Trophoblast cell (in vitro differentiated cells and primary cell): ENCODE measurements around the gene CXCL6.

Experiments used
- DNase-seq, 2 donors: peaks; one replicate each; pipeline ENCODE4 v3.0.0-alpha.2; 2016
- H2AFZ ChIP-seq: 2 replicates; pipeline ENCODE4 v1.6.1; 2013; ENCODE audit warnings: low read length, moderate library complexity, mild to moderate bottlenecking; ENCODE audit not compliant: insufficient read depth, poor library complexity
- H2AK5ac ChIP-seq: 2 replicates; pipeline ENCODE4 v1.6.1; 2013; ENCODE audit warnings: mild to moderate bottlenecking, low read length
- H2BK120ac ChIP-seq: 2 replicates; pipeline ENCODE4 v1.6.1; 2013; ENCODE audit warnings: low read length, mild to moderate bottlenecking, moderate library complexity; ENCODE audit not compliant: insufficient read depth, poor library complexity
- H2BK12ac ChIP-seq: 2 replicates; pipeline ENCODE4 v1.6.1; 2013; ENCODE audit warnings: mild to moderate bottlenecking, low read length, moderate library complexity
- H2BK5ac ChIP-seq: 2 replicates; pipeline ENCODE4 v1.6.1; 2013; ENCODE audit warnings: low read length, low read depth, moderate library complexity, mild to moderate bottlenecking; ENCODE audit not compliant: poor library complexity
- H3K14ac ChIP-seq: 2 replicates; pipeline ENCODE4 v1.6.1; 2013; ENCODE audit warnings: mild to moderate bottlenecking, low read length
- H3K18ac ChIP-seq: 2 replicates; pipeline ENCODE4 v1.6.1; 2013; ENCODE audit warnings: mild to moderate bottlenecking, low read length
- H3K23ac ChIP-seq: 2 replicates; pipeline ENCODE4 v1.6.1; 2013; ENCODE audit warnings: low read length
- H3K27ac ChIP-seq: 2 replicates; pipeline ENCODE4 v1.5.1; 2013; ENCODE audit warnings: low read depth, mild to moderate bottlenecking, inconsistent platforms, low read length, moderate library complexity
- H3K27me3 ChIP-seq: 2 replicates; pipeline ENCODE4 v1.6.1; 2013; ENCODE audit warnings: inconsistent platforms, mild to moderate bottlenecking, low read length, moderate library complexity; ENCODE audit not compliant: insufficient read depth
- H3K36me3 ChIP-seq, 2 experiments: 1 replicate in 1 of 2; 2 replicates in 1 of 2; pipeline ENCODE4 v1.6.1; 2013; ENCODE audit warnings: low read length in 2 of 2, mild to moderate bottlenecking in 2 of 2, moderate library complexity in 1 of 2; ENCODE audit not compliant: insufficient read depth in 2 of 2, control insufficient read depth in 1 of 2
- H3K4ac ChIP-seq: 2 replicates; pipeline ENCODE4 v1.6.1; 2013; ENCODE audit warnings: low read depth, mild to moderate bottlenecking, low read length, moderate library complexity
- H3K4me1 ChIP-seq, 2 experiments: 1 replicate in 1 of 2; 2 replicates in 1 of 2; pipeline ENCODE4 v1.6.1; 2013; ENCODE audit warnings: low read length in 2 of 2, mild to moderate bottlenecking in 2 of 2, moderate library complexity in 1 of 2; ENCODE audit not compliant: insufficient read depth in 2 of 2, control insufficient read depth in 1 of 2
- H3K4me2 ChIP-seq: 2 replicates; pipeline ENCODE4 v1.6.1; 2013; ENCODE audit warnings: inconsistent platforms, mild to moderate bottlenecking, low read length, moderate library complexity
- H3K4me3 ChIP-seq: 2 replicates; pipeline ENCODE4 v1.5.1; 2013; ENCODE audit warnings: mild to moderate bottlenecking, low read depth, low read length, inconsistent platforms
- H3K79me1 ChIP-seq: one replicate; pipeline ENCODE4 v1.6.1; 2013; ENCODE audit warnings: low read length
- H3K79me2 ChIP-seq: 2 replicates; pipeline ENCODE4 v1.6.1; 2013; ENCODE audit warnings: low read length, mild to moderate bottlenecking; ENCODE audit not compliant: control insufficient read depth, insufficient read depth, poor library complexity
- H3K9ac ChIP-seq: 2 replicates; pipeline ENCODE4 v1.6.1; 2013; ENCODE audit warnings: mild to moderate bottlenecking, low read length
- H3K9me3 ChIP-seq: 2 replicates; pipeline ENCODE4 v1.6.1; 2013; ENCODE audit warnings: low read depth, mild to moderate bottlenecking, control low read depth, inconsistent platforms, low read length; ENCODE audit not compliant: insufficient read depth
- H4K12ac ChIP-seq: 2 replicates; pipeline ENCODE4 v1.6.1; 2013; ENCODE audit warnings: low read depth, mild to moderate bottlenecking, low read length, moderate library complexity
- H4K8ac ChIP-seq: 2 replicates; pipeline ENCODE4 v1.6.1; 2013; ENCODE audit warnings: low read depth, mild to moderate bottlenecking, low read length, moderate library complexity
- H4K91ac ChIP-seq: one replicate; pipeline ENCODE4 v1.6.1; 2013; ENCODE audit warnings: low read depth, mild to moderate bottlenecking, low read length, moderate library complexity
- WGBS: extraction: QIAGEN DNeasy Blood & Tissue Kit; methylation state at CpG from one replicate; pipeline ENCODE4 v1.1.7; 2013; ENCODE audit warnings: missing lambda C conversion rate; ENCODE audit not compliant: insufficient read length, insufficient coverage; ENCODE audit errors: extremely low coverage; 5-methylcytosine and 5-hydroxymethylcytosine counted together

CXCL6 gene

DNA sequence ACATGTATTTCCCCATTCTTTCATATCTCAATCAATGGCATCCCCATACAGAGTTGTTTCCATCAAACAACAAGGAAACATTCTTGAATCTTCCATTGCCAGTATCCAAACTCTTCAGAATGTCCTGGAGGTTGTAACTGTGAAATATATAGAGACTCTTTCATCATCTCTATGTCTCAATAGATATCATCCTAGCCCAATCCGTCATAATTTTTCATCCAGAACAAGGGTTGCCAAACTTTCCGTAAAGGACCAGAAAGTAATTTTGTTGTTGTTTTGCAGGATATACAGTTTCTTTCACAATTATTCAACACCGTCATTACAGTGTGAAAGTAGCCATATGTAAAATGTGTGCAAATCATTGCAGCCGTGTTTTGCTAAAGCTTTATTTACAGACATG, 15.2 kb upstream of the CXCL6 start:
- no peaks in the 10 kb centered on the region for H3K36me3 ChIP-seq

DNA sequence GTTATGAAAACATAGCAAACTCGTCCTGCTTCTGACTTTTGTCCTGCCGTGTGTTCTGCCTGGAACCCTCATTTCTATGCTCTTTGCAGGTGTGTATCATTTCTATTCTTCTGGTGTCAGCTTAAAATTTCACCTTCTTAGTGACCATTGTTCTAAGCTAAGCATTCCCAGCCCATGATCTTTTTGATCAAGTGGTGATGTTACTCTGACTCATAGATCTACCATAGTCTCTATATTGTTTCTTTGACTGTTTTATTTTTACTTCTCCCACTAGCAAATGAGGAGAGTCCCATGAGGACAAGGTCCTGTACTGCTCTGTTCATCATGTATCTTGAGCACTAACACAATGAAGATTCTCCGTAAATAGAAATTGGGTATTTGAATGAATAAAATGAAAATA, 14.1 kb upstream of the CXCL6 start:
- H3K9me3 ChIP-seq: no peaks in the 10 kb centered on the region
- H3K14ac ChIP-seq: no peak overlapping the region
- H4K91ac ChIP-seq: no peak overlapping the region
- no peak overlapping the region for H3K18ac ChIP-seq
- WGBS: no CpG with 5 or more reads among the region's 3 CpGs
- H3K27ac ChIP-seq: no peak overlapping the region
- H3K36me3 ChIP-seq: no peaks in the 10 kb centered on the region
- DNase-seq: no peak
- no peak overlapping the region for H3K4me3 ChIP-seq
- H3K9ac ChIP-seq: no peak overlapping the region
- no peaks in the 10 kb centered on the region for H3K4me1 ChIP-seq
- H3K23ac ChIP-seq: no peak overlapping the region
- no peak overlapping the region for H3K4ac ChIP-seq
- H2AK5ac ChIP-seq: no peak overlapping the region
- no peak overlapping the region for H4K8ac ChIP-seq
- H3K27me3 ChIP-seq: no peaks in the 10 kb centered on the region
- H3K4me2 ChIP-seq: no peak overlapping the region
- no peak overlapping the region for H4K12ac ChIP-seq
- H2BK120ac ChIP-seq: no peak overlapping the region
- no peak overlapping the region for H2BK12ac ChIP-seq
- H2BK5ac ChIP-seq: no peak overlapping the region
- H2AFZ ChIP-seq: no peak overlapping the region
- H3K79me2 ChIP-seq: no peaks in the 10 kb centered on the region
- no peaks in the 10 kb centered on the region for H3K79me1 ChIP-seq

More for the DNA sequence above, 15.2 kb upstream of the CXCL6 start:
- no peak overlapping the region for H2AFZ ChIP-seq
- H3K9me3 ChIP-seq: no peaks in the 10 kb centered on the region
- H3K23ac ChIP-seq: no peak overlapping the region
- H3K14ac ChIP-seq: no peak overlapping the region
- no peaks in the 10 kb centered on the region for H3K79me1 ChIP-seq
- no peak for DNase-seq
- no peak overlapping the region for H4K91ac ChIP-seq
- H3K18ac ChIP-seq: no peak overlapping the region
- H3K4ac ChIP-seq: no peak overlapping the region
- H3K4me1 ChIP-seq: no peaks in the 10 kb centered on the region
- no peak overlapping the region for H4K8ac ChIP-seq
- no peak overlapping the region for H3K27ac ChIP-seq
- H3K4me2 ChIP-seq: no peak overlapping the region
- no peak overlapping the region for H3K4me3 ChIP-seq
- H3K9ac ChIP-seq: no peak overlapping the region
- no peak overlapping the region for H2BK120ac ChIP-seq
- H4K12ac ChIP-seq: no peak overlapping the region
- H2BK5ac ChIP-seq: no peak overlapping the region
- no peak overlapping the region for H2AK5ac ChIP-seq
- no peaks in the 10 kb centered on the region for H3K79me2 ChIP-seq
- no peak overlapping the region for H2BK12ac ChIP-seq
- H3K27me3 ChIP-seq: no peaks in the 10 kb centered on the region
- no CpG with 5 or more reads among the region's 4 CpGs for WGBS

DNA sequence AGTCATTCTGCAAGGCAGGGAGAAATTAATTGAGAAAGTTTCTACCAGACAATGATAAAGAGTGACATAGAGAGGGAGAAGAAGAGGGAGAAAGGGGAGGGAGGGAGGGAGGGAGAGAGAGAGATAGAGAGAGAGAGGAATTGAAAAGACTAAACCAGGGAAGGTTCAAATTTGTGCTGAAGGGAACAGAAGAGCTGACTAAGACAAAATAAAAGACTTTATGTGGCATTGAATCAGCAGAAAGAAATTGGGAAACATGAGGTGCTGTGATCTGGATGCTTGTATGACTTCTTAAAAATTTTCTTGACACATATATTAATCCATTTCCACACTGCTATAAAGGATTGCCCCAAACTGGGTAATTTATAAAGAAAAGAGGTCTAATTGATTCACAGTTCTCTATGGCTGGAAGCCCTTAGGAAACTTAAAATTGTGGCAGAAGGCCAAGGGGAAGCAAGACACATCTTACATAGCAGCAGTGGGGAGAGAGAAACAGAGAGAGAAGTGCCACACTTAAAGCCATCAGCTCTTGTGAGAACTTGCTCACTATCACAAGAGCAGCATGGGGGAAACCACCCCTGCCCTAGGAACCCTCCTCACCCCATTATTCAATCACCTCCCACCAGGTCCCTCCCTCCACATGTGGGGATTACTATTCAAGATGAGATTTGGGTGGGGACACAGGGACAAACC, 13.5 kb upstream of the CXCL6 start:
- Histone ChIP-seq H3K23ac (no peak overlapping the region), H2AFZ (no peak overlapping the region), H2BK12ac (no peak overlapping the region), H3K4me2 (no peak overlapping the region), H3K9me3 (no peaks in the 10 kb centered on the region), H4K8ac (no peak overlapping the region), H3K4me3 (no peak overlapping the region), H3K4me1 (no peaks in the 10 kb centered on the region), H2BK120ac (no peak overlapping the region), H3K4ac (no peak overlapping the region), H2AK5ac (no peak overlapping the region), H3K9ac (no peak overlapping the region), H3K79me1 (no peaks in the 10 kb centered on the region), H2BK5ac (no peak overlapping the region), H3K18ac (no peak overlapping the region), H3K79me2 (no peaks in the 10 kb centered on the region), H3K27me3 (no peaks in the 10 kb centered on the region), H4K12ac (no peak overlapping the region), H3K27ac (no peak overlapping the region), H3K14ac (no peak overlapping the region), H4K91ac (no peak overlapping the region), H3K36me3 (no peaks in the 10 kb centered on the region)
- DNase-seq: no peak

DNA sequence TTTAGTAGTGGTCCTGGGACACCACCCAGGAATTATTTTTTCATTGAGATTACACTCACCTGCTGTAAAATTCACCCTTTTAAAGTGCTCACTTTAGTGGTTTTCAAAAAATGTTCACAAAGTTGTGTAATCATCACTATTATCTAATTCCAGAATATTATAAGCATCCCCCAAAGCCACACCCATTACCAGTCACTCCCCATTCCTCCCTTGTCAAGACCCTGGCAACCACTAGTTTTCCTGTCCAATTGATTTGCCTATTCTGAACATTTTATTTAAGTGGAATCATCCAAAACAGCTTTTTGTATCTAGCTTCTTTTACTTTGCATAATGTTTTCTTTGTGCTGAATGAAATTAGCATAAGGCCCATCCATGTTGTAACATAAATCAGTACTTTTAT, 12.7 kb upstream of the CXCL6 start:
- H2BK120ac ChIP-seq: no peak overlapping the region
- no peak overlapping the region for H2AK5ac ChIP-seq
- no peak overlapping the region for H2BK5ac ChIP-seq
- H3K79me1 ChIP-seq: no peaks in the 10 kb centered on the region
- H4K91ac ChIP-seq: no peak overlapping the region
- H3K4me3 ChIP-seq: no peak overlapping the region
- no peak overlapping the region for H3K4ac ChIP-seq
- H3K9ac ChIP-seq: no peak overlapping the region
- no peaks in the 10 kb centered on the region for H3K4me1 ChIP-seq
- H3K14ac ChIP-seq: no peak overlapping the region
- H3K23ac ChIP-seq: no peak overlapping the region
- no peak overlapping the region for H4K12ac ChIP-seq
- no peak overlapping the region for H4K8ac ChIP-seq
- no peak for DNase-seq
- H3K79me2 ChIP-seq: no peaks in the 10 kb centered on the region
- no peaks in the 10 kb centered on the region for H3K9me3 ChIP-seq
- H3K27me3 ChIP-seq: no peaks in the 10 kb centered on the region
- H2BK12ac ChIP-seq: no peak overlapping the region
- H3K18ac ChIP-seq: no peak overlapping the region
- no peak overlapping the region for H3K4me2 ChIP-seq
- H3K36me3 ChIP-seq: no peaks in the 10 kb centered on the region
- H3K27ac ChIP-seq: no peak overlapping the region
- H2AFZ ChIP-seq: no peak overlapping the region
